Measurements from ENCODE around the gene DYNC1LI1.

- TF ChIP-seq CTCF (optimal IDR thresholded peaks at IDR 0.05 in 1 of 3, IDR thresholded peaks at IDR 0.05 in 1 of 3, conservative IDR thresholded peaks at IDR 0.05 in 1 of 3; ENCODE audit: extremely low read depth in 1 of 3, insufficient read depth in 2 of 3, low read length in 3 of 3) (no peak), EZH2 (IDR thresholded peaks at IDR 0.05; ENCODE audit: low read length) (no peak)
These were observed 67.7 kb downstream of the DYNC1LI1 start for GRCh38 chr3:32502946-32503286.
